GM21717 (cell line): ENCODE results near the gene RNU4-1.
"Not testable (repeated sequence)": the region's sequence is repeated elsewhere in the genome, so short reads cannot be mapped to it uniquely, and the experiment has no call there.

Experiments
- ATAC-seq: cut with Tn5 transposase; IDR thresholded peaks from one replicate; pipeline ENCODE4 v1.9.1; 2021; ENCODE audit warnings: mild to moderate bottlenecking, moderate library complexity; ENCODE audit not compliant: unreplicated experiment

RNU4-1 gene

GRCh38 chr12:120259418-120260202, 33.4 kb downstream of the RNU4-1 start:
- ATAC-seq = no peak

GRCh38 chr12:120258323-120258896, 34.6 kb downstream of the RNU4-1 start:
- ATAC-seq = no peak

GRCh38 chr12:120257041-120257821, 35.8 kb downstream of the RNU4-1 start:
- ATAC-seq = no peak

- no peak for ATAC-seq
Observed at GRCh38 chr12:120254809-120255208, 38.2 kb downstream of the RNU4-1 start.

- ATAC-seq = not testable (repeated sequence)
Observed at GRCh38 chr12:120253313-120253712, 39.7 kb downstream of the RNU4-1 start.

- ATAC-seq = no peak
Observed at GRCh38 chr12:120252071-120252906, 40.7 kb downstream of the RNU4-1 start.

GRCh38 chr12:120251364-120252070, 41.5 kb downstream of the RNU4-1 start:
- not testable (repeated sequence) for ATAC-seq

GRCh38 chr12:120249875-120250795, 42.9 kb downstream of the RNU4-1 start:
- ATAC-seq = no peak

GRCh38 chr12:120249266-120249874, 43.7 kb downstream of the RNU4-1 start:
- no peak for ATAC-seq

- no peak for ATAC-seq
Observed at GRCh38 chr12:120247621-120248030, 45.4 kb downstream of the RNU4-1 start.

- no peak for ATAC-seq
Observed at GRCh38 chr12:120247183-120247582, 45.9 kb downstream of the RNU4-1 start.

- ATAC-seq = not testable (repeated sequence)
Observed at GRCh38 chr12:120246705-120247104, 46.3 kb downstream of the RNU4-1 start.
